Measurements from ENCODE around the gene CAPN10. TPM values are rescaled to one million over a fixed set of nuclear protein-coding genes. Genes with fewer than 3 reads are reported as not detected.
"Not testable (repeated sequence)": the region's sequence is repeated elsewhere in the genome, so short reads cannot be mapped to it uniquely, and the experiment has no call there.

CAPN10 gene
- total and polyA plus RNA-seq, 2 experiments from 2014 or later: 24.2 to 28.8 TPM

DNA sequence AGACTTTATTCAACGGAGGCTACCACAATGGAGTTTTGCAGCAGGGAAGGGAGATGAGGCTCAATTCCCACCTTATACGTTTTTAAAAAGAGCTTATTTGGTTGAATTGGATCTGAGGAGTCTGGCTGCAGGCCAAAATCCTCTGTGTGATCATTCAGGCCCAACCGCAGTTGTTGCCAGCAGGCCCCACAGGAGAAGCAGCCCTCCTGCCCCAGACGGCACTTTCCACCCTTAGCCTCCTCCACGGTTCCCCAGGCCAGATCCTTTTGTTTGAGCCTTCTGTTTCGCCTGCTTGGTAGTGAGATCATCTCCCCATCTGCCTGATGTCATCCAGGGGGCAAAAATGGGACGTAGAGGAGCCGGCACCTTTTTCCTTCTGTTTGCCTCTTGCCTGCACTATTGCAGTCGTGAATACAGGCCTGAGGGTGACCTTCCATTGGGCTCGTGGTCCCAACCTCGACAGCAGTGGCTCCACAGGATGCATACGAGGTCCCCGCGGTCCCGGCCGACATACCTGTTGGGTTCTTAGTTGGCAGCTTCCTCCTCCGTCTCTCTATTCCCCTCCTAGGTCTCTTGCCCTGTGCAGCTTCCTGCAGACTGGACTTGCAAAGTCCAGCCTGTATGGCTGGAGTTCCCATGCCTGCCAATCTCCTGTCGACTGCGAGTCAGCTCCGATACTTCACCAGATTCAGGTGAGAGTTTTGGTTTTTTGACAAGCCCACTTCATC, 29.4 kb downstream of the CAPN10 start:
- Histone ChIP-seq H2AFZ (no peak overlapping the region), H3K4me3 (no peak overlapping the region), H3K27ac (no peak overlapping the region), H3K9me3 (ENCODE audit: low read depth) (no peaks in the 10 kb centered on the region), H4K20me1 (ENCODE audit: insufficient read depth, poor library complexity, severe bottlenecking) (no peaks in the 10 kb centered on the region), H3K79me2 (peaks cover 4% of the 10 kb centered on the region), H3K4me2 (no peak overlapping the region), H3K36me3 (replicated peaks; ENCODE audit: insufficient read depth, low read depth) (no peaks in the 10 kb centered on the region), H3K27me3 (no peaks in the 10 kb centered on the region), H3K9me2 (replicated peaks; ENCODE audit: insufficient read depth) (no peaks in the 10 kb centered on the region), H3K4me1 (ENCODE audit: insufficient read depth) (no peaks in the 10 kb centered on the region)
- TF ChIP-seq, protein P1, sequence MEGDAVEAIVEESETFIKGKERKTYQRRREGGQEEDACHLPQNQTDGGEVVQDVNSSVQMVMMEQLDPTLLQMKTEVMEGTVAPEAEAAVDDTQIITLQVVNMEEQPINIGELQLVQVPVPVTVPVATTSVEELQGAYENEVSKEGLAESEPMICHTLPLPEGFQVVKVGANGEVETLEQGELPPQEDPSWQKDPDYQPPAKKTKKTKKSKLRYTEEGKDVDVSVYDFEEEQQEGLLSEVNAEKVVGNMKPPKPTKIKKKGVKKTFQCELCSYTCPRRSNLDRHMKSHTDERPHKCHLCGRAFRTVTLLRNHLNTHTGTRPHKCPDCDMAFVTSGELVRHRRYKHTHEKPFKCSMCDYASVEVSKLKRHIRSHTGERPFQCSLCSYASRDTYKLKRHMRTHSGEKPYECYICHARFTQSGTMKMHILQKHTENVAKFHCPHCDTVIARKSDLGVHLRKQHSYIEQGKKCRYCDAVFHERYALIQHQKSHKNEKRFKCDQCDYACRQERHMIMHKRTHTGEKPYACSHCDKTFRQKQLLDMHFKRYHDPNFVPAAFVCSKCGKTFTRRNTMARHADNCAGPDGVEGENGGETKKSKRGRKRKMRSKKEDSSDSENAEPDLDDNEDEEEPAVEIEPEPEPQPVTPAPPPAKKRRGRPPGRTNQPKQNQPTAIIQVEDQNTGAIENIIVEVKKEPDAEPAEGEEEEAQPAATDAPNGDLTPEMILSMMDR (IDR thresholded peaks at IDR 0.05; ENCODE audit: poor library complexity): no peak
- TF ChIP-seq EZH2 (IDR thresholded peaks at IDR 0.05; ENCODE audit: borderline replicate concordance): no peak
- no peak for TF ChIP-seq EZH2phosphoT487 (IDR thresholded peaks at IDR 0.05; ENCODE audit: low read depth, severe bottlenecking, unreplicated experiment)
- DNase-seq (ENCODE audit: low spot score): no peak
- WGBS (ENCODE audit: low lambda C conversion rate, missing lambda C conversion rate): 87% methylated on average over 20 of the region's 20 CpGs

DNA sequence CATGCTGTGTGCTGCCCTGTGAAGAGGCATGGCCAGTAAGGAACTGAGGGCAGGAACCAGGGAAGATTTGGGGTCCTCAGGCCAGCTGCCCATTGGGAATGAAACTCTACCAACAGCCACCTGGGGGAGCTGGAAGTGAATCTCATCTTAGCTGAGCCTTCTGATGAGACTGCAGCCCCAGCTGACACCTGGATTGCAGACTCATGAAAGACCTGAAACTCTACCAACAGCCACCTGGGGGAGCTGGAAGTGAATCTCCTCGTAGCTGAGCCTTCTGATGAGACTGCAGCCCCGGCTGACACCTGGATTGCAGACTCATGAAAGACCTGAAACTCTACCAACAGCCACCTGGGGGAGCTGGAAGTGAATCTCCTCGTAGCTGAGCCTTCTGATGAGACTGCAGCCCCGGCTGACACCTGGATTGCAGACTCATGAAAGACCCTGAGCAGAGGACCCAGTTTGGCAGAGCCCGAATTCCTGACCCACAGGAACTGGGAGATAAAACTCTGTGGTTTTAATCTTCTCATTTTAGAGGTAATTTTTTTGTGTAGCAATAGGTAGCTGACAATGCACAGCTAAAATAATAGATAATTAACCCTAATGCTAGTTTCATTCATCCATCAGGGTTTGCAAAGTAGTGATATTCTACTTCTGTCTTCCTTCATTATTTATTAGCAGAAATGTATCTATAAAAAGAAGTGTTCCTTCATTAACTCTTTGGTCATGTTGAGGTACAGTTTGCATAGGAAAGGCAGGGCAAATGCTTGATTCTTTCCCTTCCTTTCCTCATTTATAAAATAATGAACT, 30.5 kb downstream of the CAPN10 start:
- not testable (repeated sequence) for H4K20me1 ChIP-seq (ENCODE audit: insufficient read depth, poor library complexity, severe bottlenecking); H3K36me3 ChIP-seq (replicated peaks; ENCODE audit: insufficient read depth, low read depth); H3K4me2 ChIP-seq; H3K79me2 ChIP-seq; H3K4me1 ChIP-seq (ENCODE audit: insufficient read depth); H2AFZ ChIP-seq; H3K9me3 ChIP-seq (ENCODE audit: low read depth); H3K9me2 ChIP-seq (replicated peaks; ENCODE audit: insufficient read depth); H3K27me3 ChIP-seq; DNase-seq (ENCODE audit: low spot score); H3K27ac ChIP-seq; H3K4me3 ChIP-seq
- 72% methylated on average over 5 of the region's 5 CpGs for WGBS (ENCODE audit: low lambda C conversion rate, missing lambda C conversion rate)

DNA sequence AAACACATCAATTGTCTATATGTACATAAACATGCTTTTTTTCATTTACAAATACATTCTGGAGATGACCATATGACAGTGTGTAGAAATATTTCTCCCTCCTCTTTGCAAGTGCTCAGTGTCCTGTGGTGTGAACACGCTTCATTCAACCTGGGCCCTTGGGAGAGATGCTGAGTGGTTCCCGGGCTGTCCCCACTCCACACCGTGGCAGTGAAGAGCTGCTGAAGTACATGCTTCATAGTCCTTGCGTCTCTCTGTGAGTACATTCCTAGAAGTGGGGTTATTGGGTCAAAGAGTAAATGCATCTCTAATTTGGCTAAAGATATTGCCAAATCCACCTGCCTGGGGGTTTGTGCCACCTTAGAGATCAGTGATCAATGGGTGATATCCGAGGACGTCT, 32.2 kb downstream of the CAPN10 start:
- no peak for DNase-seq (ENCODE audit: low spot score)
- no peak overlapping the region for H3K4me3 ChIP-seq
- H3K4me1 ChIP-seq (ENCODE audit: insufficient read depth): no peaks in the 10 kb centered on the region
- H3K9me3 ChIP-seq (ENCODE audit: low read depth): no peaks in the 10 kb centered on the region
- no peaks in the 10 kb centered on the region for H3K79me2 ChIP-seq
- H3K36me3 ChIP-seq (replicated peaks; ENCODE audit: insufficient read depth, low read depth): no peaks in the 10 kb centered on the region
- H3K27ac ChIP-seq: no peak overlapping the region
- TF ChIP-seq, protein P1 (IDR thresholded peaks at IDR 0.05; ENCODE audit: poor library complexity): no peak
- TF ChIP-seq EZH2phosphoT487 (IDR thresholded peaks at IDR 0.05; ENCODE audit: low read depth, severe bottlenecking, unreplicated experiment): no peak
- no peak for TF ChIP-seq EZH2 (IDR thresholded peaks at IDR 0.05; ENCODE audit: borderline replicate concordance)
- no peaks in the 10 kb centered on the region for H3K9me2 ChIP-seq (replicated peaks; ENCODE audit: insufficient read depth)
- H3K27me3 ChIP-seq: no peaks in the 10 kb centered on the region
- no peak overlapping the region for H2AFZ ChIP-seq
- no peaks in the 10 kb centered on the region for H4K20me1 ChIP-seq (ENCODE audit: insufficient read depth, poor library complexity, severe bottlenecking)
- 85% methylated on average over 6 of the region's 6 CpGs for WGBS (ENCODE audit: low lambda C conversion rate, missing lambda C conversion rate)
- H3K4me2 ChIP-seq: no peak overlapping the region

DNA sequence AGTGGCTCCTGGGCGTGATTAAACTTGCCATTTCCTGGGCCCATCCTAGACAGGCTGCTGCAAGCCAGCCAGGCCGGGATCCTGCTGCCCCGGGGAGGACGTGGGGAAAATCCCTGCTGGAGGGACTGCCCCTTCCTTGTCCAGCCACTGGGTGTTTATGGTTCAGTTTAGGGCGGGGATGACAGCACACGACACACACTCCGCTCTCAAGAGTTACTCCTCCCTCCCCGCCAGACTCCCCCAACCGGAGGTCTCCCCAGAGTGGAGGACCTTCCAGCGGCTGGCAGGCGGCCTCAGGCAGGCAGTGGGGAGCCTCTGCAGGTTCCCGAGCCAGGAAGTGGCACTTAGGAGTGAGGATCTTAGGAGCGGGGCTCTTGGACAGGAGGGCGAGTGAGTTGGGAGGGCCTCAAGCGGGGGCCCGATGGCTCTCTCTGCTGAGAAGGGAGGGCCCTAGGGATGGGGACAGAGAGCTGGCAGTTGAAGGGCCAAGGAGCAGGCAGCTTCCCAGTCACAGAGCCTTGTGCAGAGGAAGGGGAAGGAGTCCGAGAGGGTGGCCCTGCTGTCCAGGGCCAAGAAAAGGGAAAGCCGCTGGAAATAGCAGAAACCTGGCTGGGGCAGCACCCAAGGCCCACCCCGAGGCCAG, 33.1 kb downstream of the CAPN10 start:
- 87% methylated on average over 19 of the region's 19 CpGs for WGBS (ENCODE audit: low lambda C conversion rate, missing lambda C conversion rate)
- H3K79me2 ChIP-seq: no peaks in the 10 kb centered on the region
- H3K27ac ChIP-seq: no peak overlapping the region
- no peaks in the 10 kb centered on the region for H3K27me3 ChIP-seq
- H4K20me1 ChIP-seq (ENCODE audit: insufficient read depth, poor library complexity, severe bottlenecking): no peaks in the 10 kb centered on the region
- H3K9me2 ChIP-seq (replicated peaks; ENCODE audit: insufficient read depth): no peaks in the 10 kb centered on the region
- no peaks in the 10 kb centered on the region for H3K4me1 ChIP-seq (ENCODE audit: insufficient read depth)
- H2AFZ ChIP-seq: no peak overlapping the region
- no peak for DNase-seq (ENCODE audit: low spot score)
- no peaks in the 10 kb centered on the region for H3K36me3 ChIP-seq (replicated peaks; ENCODE audit: insufficient read depth, low read depth)
- H3K9me3 ChIP-seq (ENCODE audit: low read depth): no peaks in the 10 kb centered on the region
- TF ChIP-seq, protein P1 (IDR thresholded peaks at IDR 0.05; ENCODE audit: poor library complexity): no peak
- TF ChIP-seq EZH2 (IDR thresholded peaks at IDR 0.05; ENCODE audit: borderline replicate concordance) (no peak), EZH2phosphoT487 (IDR thresholded peaks at IDR 0.05; ENCODE audit: low read depth, severe bottlenecking, unreplicated experiment) (no peak)
- H3K4me3 ChIP-seq: no peak overlapping the region
- no peak overlapping the region for H3K4me2 ChIP-seq
